ENCODE data around the gene DYDC2.

DNA sequence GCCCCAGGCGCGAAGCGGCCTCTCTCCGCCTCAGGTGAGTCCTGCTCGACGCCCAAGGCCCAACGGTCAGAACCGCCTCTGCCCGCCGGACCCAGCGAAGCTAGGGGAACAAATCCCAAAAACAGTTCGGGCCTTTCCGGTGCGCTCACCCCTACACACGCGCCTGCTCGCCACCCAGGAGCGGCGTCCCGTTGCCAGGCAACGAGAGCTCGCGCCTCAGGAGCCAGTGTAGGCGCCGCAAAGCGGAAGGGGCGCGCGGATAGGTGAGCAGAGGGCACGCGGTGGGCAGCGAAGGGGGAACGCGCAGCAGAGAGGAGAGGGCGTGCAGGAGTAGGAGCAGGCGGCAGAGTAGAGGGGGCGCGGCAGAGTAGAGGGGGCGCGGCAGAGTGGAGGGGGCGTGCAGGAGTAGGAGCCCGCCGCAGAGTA, at the start of gene DYDC2, which contains the start of gene DYDC1:
- TF ChIP-seq CTCF (IDR thresholded peaks at IDR 0.05) = no peak
- TF ChIP-seq TCF7L2 (IDR thresholded peaks at IDR 0.05; ENCODE audit: low read depth, low read length) = no peak
- no peak for TF ChIP-seq SIN3A (IDR thresholded peaks at IDR 0.05; ENCODE audit: borderline replicate concordance, insufficient read depth, low read depth, low read length)
